A549 (cell line): Measurements from ENCODE around the gene NDUFA12.

Experiments used
- MAFK ChIP-seq: fragments of 450-650 bp; IDR thresholded peaks from 2 replicates; pipeline ENCODE4 v1.6.1; 2014; ENCODE audit not compliant: partially characterized antibody
- PHF8 ChIP-seq: fragments of 200-600 bp; sonication (generic); IDR thresholded peaks from 2 replicates; pipeline ENCODE4 v1.6.1; 2016; ENCODE audit warnings: low read depth, mild to moderate bottlenecking, antibody characterized with exemption, moderate library complexity, borderline replicate concordance
- POLR2A ChIP-seq: IDR thresholded peaks from 2 replicates; pipeline ENCODE4 v1.6.1; 2012; ENCODE audit warnings: mild to moderate bottlenecking, low read length
- RCOR1 ChIP-seq: fragments of 150-350 bp; IDR thresholded peaks from 2 replicates; pipeline ENCODE4 v1.6.1; 2014; ENCODE audit warnings: antibody characterized with exemption, low read length, low read depth
- ZFP36 ChIP-seq: fragments of 450-650 bp; IDR thresholded peaks from 2 replicates; pipeline ENCODE4 v1.6.1; 2014; ENCODE audit warnings: borderline replicate concordance; ENCODE audit not compliant: partially characterized antibody

DNA sequence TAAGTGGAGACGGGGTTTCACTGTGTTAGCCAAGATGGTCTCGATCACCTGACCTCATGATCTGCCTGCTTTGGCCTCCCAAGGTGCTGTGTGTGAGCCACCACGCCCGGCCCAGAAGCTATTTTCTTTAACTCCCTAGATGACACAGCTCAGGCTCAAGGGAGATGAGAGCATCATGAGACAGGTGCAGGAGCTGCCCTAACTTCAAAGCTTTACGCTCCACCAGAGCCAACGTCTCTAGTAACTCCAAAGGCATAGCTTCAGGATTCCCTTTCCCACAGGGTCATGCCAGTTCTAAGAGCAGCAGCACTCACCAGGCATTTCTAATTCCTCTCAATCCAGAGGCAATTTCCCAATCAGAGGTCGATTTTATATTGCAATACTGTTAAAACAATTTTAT is 21.0 kb downstream of the NDUFA12 start:
- TF ChIP-seq POLR2A (no peak), PHF8 (no peak), ZFP36 (no peak), MAFK (no peak), RCOR1 (no peak)
